ENCODE results near the gene TMEM17.

The TMEM17 gene

GRCh38 chr2:62452701-62453454, 53.1 kb downstream of the TMEM17 start:
- DNase-seq, result no peak

- DNase-seq, result no peak
Measured at GRCh38 chr2:62450716-62451191, 55.2 kb downstream of the TMEM17 start.
